UCSD-AML1 (cell line): ENCODE results near the gene MYOF.
"Not testable (repeated sequence)": the region's sequence is repeated elsewhere in the genome, so short reads cannot be mapped to it uniquely, and the experiment has no call there.

Experiments used
- DNase-seq: peaks from one replicate; lab custom pipeline; 2025; ENCODE audit not compliant: unreplicated experiment; lab: John Stamatoyannopoulos, UW

The MYOF gene

DNA sequence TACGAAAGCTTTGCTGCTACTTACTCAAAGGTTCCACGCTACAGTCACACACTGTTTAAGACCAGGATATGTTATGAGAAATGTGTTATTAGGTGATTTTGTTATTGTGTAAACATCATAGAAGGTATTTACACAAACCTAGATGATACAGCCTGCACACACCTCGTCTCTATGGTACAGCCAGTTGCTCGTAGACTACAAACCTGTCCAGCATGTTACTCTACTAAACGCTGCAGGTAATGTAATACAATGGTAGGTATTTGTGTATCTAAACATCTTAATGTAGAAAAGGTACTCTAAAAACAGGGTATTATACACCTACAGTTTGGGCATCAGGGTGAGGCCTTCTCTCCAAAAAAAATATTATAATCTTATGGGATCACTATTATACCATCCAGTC is 181.2 kb downstream of the MYOF start:
- no peak for DNase-seq

DNA sequence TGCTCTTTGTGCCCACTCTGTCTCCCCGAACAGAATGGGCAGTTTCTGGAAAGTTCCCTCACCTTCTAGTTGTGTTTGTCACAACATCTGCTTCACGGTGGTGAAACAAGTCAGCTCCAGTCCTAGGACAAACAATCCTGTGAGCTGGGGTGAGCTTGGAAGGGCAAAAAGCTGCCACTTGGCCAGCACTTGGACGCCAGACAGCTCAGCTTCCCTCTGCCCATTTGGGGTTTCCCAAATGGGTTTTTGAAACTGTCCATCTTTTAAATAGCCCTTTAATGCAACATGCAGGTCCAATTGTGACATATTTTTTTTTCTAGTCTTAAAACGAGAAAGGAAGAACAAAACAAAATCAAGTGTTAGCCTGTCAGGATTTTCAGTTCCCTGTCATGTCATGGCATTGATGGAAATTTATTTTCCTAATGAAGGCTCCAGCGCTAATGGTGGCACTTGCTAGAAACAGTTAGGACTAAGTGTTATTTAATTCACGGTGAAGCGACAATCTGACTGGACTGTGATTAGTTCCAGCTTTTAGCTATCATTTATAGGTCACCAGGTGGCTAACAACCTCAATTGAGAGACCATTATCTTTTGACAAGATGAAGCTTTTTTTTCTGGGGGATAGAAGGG is 181.7 kb downstream of the MYOF start:
- DNase-seq = no peak

DNA sequence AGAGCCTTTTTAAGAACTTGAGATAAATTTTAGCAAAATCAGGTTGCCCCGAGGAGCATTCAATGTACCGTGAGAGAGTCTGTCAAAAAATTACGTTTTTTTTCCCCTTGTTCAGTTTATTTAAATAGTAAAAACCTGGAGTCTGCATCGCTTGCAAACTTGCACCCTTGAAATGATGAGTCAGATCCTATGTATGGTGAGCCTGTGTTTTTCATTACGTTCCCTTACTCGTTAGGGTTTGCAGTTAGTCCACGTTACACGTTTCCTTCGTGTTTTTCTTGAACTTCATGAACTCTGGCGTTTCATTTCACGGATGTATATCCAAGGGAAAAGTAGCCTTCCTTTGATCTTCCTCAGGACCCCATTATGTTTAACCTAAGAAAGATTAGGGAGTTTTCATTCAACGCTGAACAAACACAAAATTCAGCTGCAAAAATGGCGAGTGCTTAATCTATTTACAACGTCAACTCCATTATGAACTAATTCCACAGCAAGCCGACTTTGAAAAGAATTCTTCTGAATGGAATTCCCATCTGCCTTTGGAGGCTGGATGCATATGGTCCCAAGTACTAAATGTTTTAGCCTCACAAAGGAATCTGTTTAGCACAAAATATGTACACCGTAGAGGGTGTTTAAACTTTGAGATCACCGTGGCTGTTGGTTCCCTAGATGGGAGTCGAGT is 182.4 kb downstream of the MYOF start:
- DNase-seq = no peak

DNA sequence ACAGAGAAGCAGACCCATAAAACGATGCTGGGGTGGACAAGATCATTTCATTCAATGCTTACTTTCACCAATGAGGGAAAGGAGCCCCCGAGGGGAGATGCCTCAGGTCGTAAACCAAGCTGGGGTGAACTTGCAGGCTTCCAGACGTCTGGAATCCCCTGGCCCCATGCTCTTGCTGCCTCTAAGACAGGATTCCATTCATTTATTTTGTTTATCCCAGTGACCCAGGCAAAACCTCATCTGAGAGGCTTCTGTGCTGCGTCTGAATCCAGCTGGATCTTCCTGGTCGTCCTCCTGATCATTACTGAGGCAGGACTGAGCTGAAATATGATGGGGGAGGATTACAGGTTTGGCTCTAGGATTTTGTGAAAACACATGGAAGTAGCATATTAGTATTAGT is 182.9 kb downstream of the MYOF start:
- no peak for DNase-seq

DNA sequence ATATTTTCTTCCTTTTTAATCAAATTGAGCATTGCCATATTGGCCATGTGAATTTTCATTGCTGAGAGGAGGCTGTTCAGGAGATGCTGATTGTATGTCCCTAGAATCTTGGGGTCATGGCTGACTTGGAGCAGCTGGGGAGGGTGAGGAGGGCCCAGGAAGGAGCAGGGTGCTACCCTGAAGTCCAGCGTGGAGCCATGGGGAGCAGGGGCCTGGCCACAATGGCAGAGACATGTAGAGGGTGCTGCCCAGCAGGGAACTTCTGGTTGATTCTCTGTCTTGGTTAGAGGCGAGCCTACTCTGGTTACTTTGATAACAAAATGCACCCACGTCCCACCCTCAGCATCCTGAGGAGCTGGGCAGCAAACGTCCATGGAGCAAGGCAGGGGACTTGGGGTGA is 186.0 kb downstream of the MYOF start:
- no peak for DNase-seq

GRCh38 chr10:93293999-93294398 is 188.1 kb downstream of the MYOF start:
- no peak for DNase-seq

DNA sequence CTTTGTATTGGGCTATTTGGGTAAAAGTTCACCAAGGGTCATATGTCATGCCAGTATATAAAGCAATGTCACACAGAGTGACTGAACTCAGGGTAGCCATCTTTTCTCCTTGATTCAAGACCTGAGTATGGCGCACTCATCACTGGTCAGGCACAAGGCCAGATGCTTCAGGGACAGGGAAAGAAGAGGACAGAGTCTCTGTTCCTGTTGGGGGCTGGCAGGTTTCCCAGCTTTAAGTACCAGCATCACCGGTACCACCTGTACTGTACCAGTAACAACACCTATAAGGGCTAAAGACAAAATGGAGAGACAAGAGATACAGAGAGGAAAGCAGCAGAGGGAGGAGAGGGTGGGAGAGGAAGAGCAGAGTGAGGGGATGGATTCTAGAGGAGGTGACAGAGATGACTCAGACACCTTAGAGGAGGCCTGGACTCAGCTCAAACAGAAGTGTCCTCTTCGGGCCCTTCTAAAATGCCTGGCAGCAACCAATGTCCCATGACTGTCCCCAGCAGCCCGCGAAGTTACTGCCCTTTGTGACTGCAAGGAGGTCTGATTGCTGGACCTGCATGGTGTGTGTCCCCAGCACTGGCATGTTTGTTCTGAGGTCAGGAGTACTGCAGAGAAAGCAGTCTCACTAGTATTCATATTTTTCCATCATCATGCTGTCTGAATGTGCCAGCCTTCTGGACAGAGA is 191.3 kb downstream of the MYOF start:
- DNase-seq = no peak

GRCh38 chr10:93288679-93289634 is 193.2 kb downstream of the MYOF start:
- DNase-seq = peak; percentile 56

DNA sequence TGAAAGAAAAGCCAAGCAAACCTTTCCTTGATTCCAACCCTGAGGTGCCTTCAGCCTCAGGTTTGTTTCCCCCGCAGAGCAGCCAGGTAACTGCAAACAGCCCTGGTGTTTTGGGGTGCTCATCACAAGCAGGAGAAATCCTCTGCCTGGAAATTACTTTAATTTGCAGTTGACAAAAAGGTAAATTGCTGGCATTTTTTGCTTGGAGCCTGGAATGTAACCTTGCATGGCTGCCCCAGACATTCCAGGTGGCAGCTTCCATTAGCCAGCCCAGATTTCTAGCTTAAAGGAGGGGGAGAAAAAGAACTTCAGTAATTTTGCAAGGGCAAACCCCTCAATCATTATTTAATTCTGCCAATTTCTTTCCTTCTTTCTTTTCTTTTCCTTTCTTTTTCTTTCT is 194.4 kb downstream of the MYOF start:
- DNase-seq = no peak

GRCh38 chr10:93284246-93284645 is 197.9 kb downstream of the MYOF start:
- DNase-seq = not testable (repeated sequence)

DNA sequence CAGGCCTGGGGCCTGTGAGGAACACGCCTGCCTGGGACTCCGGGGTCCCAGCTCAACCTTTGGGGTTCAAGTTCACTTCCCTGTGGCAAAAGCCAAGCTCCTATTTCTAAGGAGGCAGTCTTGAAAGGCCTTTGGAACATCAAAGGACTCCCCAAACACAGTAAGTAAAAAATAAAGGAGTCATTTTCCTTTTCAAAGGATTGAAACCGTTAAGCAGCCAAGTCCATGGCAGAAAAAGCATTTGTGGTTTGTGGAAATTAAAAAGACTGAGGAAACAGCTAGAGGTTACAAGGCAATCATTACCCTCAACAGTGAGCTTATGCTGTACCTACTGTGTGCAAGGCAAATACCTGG is 200.8 kb downstream of the MYOF start:
- no peak for DNase-seq

GRCh38 chr10:93280699-93281366 is 201.3 kb downstream of the MYOF start:
- no peak for DNase-seq

GRCh38 chr10:93280121-93280698 is 201.9 kb downstream of the MYOF start:
- no peak for DNase-seq

GRCh38 chr10:93277360-93277759 is 204.8 kb downstream of the MYOF start:
- no peak for DNase-seq

GRCh38 chr10:93274419-93274818 is 207.7 kb downstream of the MYOF start:
- DNase-seq = no peak

DNA sequence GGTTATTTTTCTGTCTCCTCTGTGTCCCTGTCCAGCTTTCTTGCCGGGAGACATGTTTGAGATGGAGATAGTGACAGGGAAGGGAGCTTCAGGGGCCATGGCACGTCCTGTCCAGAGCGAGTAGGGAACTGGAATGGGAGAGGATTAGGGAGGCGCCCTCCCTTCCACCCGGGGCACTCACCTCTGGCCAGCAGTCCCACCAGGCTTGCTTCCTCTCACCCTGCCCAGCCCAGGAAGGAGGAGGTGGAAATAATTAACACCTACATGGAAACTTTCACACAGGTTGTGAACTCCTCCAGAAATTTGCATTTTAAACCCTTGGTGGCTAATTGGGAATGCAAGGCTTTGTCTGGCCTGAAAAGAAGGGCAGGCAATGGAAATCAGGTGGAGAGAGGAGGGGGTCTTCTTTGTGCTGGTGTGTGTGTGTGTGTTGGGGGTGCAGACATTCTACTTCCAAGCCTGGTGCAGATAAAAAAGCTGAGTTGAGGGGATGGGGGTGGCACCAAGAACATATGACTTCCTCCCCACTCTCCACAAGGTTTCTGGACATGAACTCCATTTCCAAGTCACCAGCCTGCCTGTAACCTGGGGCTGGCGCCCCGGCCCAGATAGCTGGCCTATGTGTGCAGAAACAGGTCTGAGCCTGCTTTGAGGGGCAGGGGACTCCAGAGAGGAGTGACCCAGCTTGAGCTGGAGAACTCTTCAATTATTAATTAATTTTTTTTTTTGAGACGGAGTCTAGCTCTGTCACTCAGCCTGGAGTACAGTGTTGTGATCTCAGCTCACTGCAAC is 209.1 kb downstream of the MYOF start:
- no peak for DNase-seq

DNA sequence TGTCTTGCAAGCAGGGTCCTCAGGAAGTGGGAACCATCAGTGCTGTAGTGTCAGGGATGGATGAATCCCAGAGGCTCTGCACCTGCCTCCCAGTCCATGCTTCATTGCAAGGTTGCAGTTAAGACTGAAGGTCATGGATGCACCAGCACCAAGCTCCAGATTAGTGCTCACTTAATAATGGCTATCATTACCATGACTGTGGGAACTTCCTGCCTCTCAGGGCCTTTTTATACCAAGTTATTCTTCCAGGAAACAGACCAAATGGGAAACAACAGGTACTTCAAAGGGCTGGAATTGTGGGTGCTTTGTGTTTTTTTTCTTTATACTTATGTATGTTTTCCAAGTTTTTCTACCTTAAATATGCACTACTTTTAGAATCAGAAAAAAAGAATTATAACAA is 210.8 kb downstream of the MYOF start:
- no peak for DNase-seq

- DNase-seq = no peak
Measured at GRCh38 chr10:93269281-93269680, 212.9 kb downstream of the MYOF start.

DNA sequence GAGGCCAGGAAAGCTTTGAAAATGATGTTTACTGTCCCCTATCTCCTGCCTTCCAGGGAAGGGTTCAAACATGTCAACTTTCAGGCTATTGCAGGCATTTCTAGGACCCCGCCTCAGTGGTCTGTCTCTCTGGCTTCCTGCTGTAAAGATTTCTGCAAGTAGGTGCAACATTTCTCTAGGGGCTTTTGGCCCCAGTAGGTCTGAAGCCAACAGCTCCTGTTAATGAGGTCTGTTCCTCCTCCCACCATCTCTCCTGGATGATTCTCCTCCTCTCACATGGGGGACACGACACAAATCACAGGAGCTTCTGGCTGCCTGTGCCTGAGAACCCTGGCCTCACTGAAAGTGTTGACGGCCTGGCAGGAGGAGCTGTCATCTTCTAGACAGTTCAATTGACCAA is 214.1 kb downstream of the MYOF start:
- DNase-seq = no peak

- DNase-seq = no peak
Measured at GRCh38 chr10:93267521-93267920, 214.6 kb downstream of the MYOF start.
